ENCODE data around the gene PNRC2.

DNA sequence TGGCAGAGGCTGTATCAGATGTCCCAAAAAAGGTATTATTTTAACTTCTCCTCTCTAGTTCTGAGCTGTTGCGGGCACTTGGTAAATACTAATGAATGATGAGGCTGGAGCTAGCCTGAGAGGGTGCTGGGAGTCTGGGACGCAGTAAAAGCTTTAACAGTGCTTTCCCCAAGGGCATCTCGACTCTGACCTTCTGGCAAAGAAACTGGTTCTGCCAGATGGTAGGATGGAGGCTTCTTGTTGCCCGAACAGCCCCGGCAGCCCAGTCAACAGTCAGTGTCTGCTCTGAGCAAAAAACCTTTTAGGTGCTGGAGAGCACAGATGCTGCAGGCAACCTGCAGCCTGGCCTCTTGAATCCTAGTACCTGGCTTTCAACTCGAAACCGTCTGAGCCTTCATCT is 2.5 kb upstream of the PNRC2 start:
- no peak for TF ChIP-seq POLR2A (IDR thresholded peaks at IDR 0.05)
- TF ChIP-seq, protein P1, sequence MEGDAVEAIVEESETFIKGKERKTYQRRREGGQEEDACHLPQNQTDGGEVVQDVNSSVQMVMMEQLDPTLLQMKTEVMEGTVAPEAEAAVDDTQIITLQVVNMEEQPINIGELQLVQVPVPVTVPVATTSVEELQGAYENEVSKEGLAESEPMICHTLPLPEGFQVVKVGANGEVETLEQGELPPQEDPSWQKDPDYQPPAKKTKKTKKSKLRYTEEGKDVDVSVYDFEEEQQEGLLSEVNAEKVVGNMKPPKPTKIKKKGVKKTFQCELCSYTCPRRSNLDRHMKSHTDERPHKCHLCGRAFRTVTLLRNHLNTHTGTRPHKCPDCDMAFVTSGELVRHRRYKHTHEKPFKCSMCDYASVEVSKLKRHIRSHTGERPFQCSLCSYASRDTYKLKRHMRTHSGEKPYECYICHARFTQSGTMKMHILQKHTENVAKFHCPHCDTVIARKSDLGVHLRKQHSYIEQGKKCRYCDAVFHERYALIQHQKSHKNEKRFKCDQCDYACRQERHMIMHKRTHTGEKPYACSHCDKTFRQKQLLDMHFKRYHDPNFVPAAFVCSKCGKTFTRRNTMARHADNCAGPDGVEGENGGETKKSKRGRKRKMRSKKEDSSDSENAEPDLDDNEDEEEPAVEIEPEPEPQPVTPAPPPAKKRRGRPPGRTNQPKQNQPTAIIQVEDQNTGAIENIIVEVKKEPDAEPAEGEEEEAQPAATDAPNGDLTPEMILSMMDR (IDR thresholded peaks at IDR 0.05), result no peak

Measured in right lobe of liver (tissue), 4 donors.